Activated CD8-positive, alpha-beta memory T cell treated with anti-CD3 and anti-CD28 coated beads for 1 hour (primary cell): Measurements from ENCODE around the gene LLPH.
A peak's percentile ranks its signal among the peaks of the same experiment; 100 is the strongest.

Experiments used
- DNase-seq, 2 donors: peaks; one replicate each; pipeline ENCODE4 v3.0.0-alpha.2; 2020; ENCODE audit warnings: low read depth in 1 of 2; ENCODE audit errors: extremely low read depth in 1 of 2

LLPH gene

GRCh38 chr12:66143868-66144267, 13.3 kb upstream of the LLPH start:
- no peak for DNase-seq

- DNase-seq, result no peak
These were observed 12.3 kb upstream of the LLPH start for GRCh38 chr12:66142826-66143225.

GRCh38 chr12:66141299-66141698, 10.7 kb upstream of the LLPH start:
- DNase-seq, result no peak

GRCh38 chr12:66140731-66141130, 10.2 kb upstream of the LLPH start:
- no peak for DNase-seq

- DNase-seq, result no peak
These were observed 8.8 kb upstream of the LLPH start for GRCh38 chr12:66139328-66139727.

GRCh38 chr12:66137937-66138336, 7.4 kb upstream of the LLPH start:
- no peak for DNase-seq

GRCh38 chr12:66132408-66132807, 1.9 kb upstream of the LLPH start:
- no peak for DNase-seq

GRCh38 chr12:66131067-66131688, 628 bp upstream of the LLPH start:
- DNase-seq, result no peak

- DNase-seq, result no peak
These were observed 650 bp downstream of the LLPH start for GRCh38 chr12:66129934-66130266.

- no peak for DNase-seq
These were observed 2.9 kb downstream of the LLPH start for GRCh38 chr12:66127650-66128049.

- DNase-seq, result no peak
These were observed 10.1 kb downstream of the LLPH start for GRCh38 chr12:66120477-66120876.

GRCh38 chr12:66119870-66120241, 10.7 kb downstream of the LLPH start:
- no peak for DNase-seq

GRCh38 chr12:66119229-66119869, 11.2 kb downstream of the LLPH start:
- DNase-seq, result no peak

GRCh38 chr12:66118240-66118891, 12.2 kb downstream of the LLPH start:
- no peak for DNase-seq

- no peak for DNase-seq
These were observed 13.3 kb downstream of the LLPH start for GRCh38 chr12:66117242-66117641.

- DNase-seq, result no peak
These were observed 15.4 kb downstream of the LLPH start for GRCh38 chr12:66115071-66115600.

- no peak for DNase-seq
These were observed 17.1 kb downstream of the LLPH start for GRCh38 chr12:66113471-66113870.

- DNase-seq, result no peak
These were observed 18.9 kb downstream of the LLPH start for GRCh38 chr12:66111605-66112004.

- DNase-seq, result no peak
These were observed 21.5 kb downstream of the LLPH start for GRCh38 chr12:66109056-66109455.

- DNase-seq, result no peak
These were observed 22.2 kb downstream of the LLPH start for GRCh38 chr12:66108386-66108785.

GRCh38 chr12:66107451-66107915, 23.1 kb downstream of the LLPH start:
- DNase-seq, result peak in 1 of 2 donors; percentile 1
